Measurements from ENCODE around the gene FOLH1. TPM values are rescaled to one million over a fixed set of nuclear protein-coding genes. Genes with fewer than 3 reads are reported as not detected.

Gene FOLH1
- total RNA-seq, 1 donor from 2014 or later = 2.8 TPM

Other genes starting within 250 kb of the FOLH1 start
- not detected for gene TRIM51G, start 224.7 kb downstream of the FOLH1 start, total RNA-seq (ENCODE audit: unreplicated experiment)
- not detected for gene TRIM49B, start 179.8 kb downstream of the FOLH1 start, total RNA-seq (ENCODE audit: unreplicated experiment)
- gene TRIM64C, start 149.5 kb downstream of the FOLH1 start, total RNA-seq (ENCODE audit: unreplicated experiment) = not detected